Panc1 (cell line): ENCODE results near the gene USH1C. TPM values are rescaled to one million over a fixed set of nuclear protein-coding genes. Genes with fewer than 3 reads are reported as not detected.

Experiments used
- ATAC-seq: fragments of 200-7000 bp; cut with Tn5 transposase; 2 replicates; pipeline ENCODE4 v1.9.1; 2020; ENCODE audit warnings: mild to moderate bottlenecking, moderate library complexity
- BruUV-seq: library from RNA; stranded (reverse); fragments of 400-500 nt; replicated peaks from 2 replicates; lab custom pipeline; 2021; lab: Mats Ljungman, UMichigan
- CTCF ChIA-PET: fragments of 300-600 bp; sonication (Branson Sonifier 250); formaldehyde crosslinking; loops from one replicate; lab custom pipeline; 2022; ENCODE audit warnings: antibody characterized with exemption; lab: Charles Lee
- POLR2A ChIA-PET: fragments of 300-600 bp; sonication (Branson Sonifier 250); formaldehyde crosslinking; loops from one replicate; lab custom pipeline; 2022; ENCODE audit warnings: antibody characterized with exemption; lab: Charles Lee
- DNase-seq: peaks from one replicate; pipeline ENCODE4 v3.0.0-alpha.2; 2010; ENCODE audit warnings: low read depth, low spot score
- H3K27ac ChIP-seq: 2 replicates; pipeline ENCODE4 v1.5.1; 2011; ENCODE audit warnings: mild to moderate bottlenecking, low read length, inconsistent platforms
- H3K27me3 ChIP-seq: fragments of 200-500 bp; sonication (Bioruptor generic); 2 replicates; pipeline ENCODE4 v1.6.0; 2014; ENCODE audit warnings: low read length, inconsistent platforms; ENCODE audit not compliant: control insufficient read depth, insufficient read depth
- H3K36me3 ChIP-seq: fragments of 200-500 bp; sonication (Bioruptor generic); 2 replicates; pipeline ENCODE4 v1.5.1; 2014; ENCODE audit warnings: inconsistent platforms, mild to moderate bottlenecking, low read length, moderate library complexity; ENCODE audit not compliant: control insufficient read depth, insufficient read depth
- H3K4me1 ChIP-seq: 2 replicates; pipeline ENCODE4 v1.5.1; 2011; ENCODE audit warnings: inconsistent platforms, mild to moderate bottlenecking, low read length, moderate library complexity; ENCODE audit not compliant: control insufficient read depth, insufficient read depth
- H3K4me3 ChIP-seq, 2 experiments: 2 replicates each; pipeline ENCODE4 v1.5.1; 2011 to 2012; ENCODE audit warnings: low read depth in 2 of 2, low read length in 2 of 2, mild to moderate bottlenecking in 2 of 2, inconsistent platforms in 1 of 2, moderate library complexity in 1 of 2
- H3K9me3 ChIP-seq: fragments of 200-500 bp; sonication (Bioruptor generic); 2 replicates; pipeline ENCODE4 v1.5.1; 2014; ENCODE audit warnings: low read depth, mild to moderate bottlenecking, inconsistent platforms, low read length, moderate library complexity; ENCODE audit not compliant: control insufficient read depth, insufficient read depth
- POLR2AphosphoS5 ChIP-seq: IDR thresholded peaks from 2 replicates; pipeline ENCODE4 v1.6.1; 2012; ENCODE audit warnings: mild to moderate bottlenecking, low read depth, low read length, moderate library complexity
- SIN3A ChIP-seq: IDR thresholded peaks from 2 replicates; pipeline ENCODE4 v1.6.1; 2012; ENCODE audit warnings: low read depth, mild to moderate bottlenecking, low read length, moderate library complexity, borderline replicate concordance; ENCODE audit not compliant: insufficient read depth
- TCF7L2 ChIP-seq: IDR thresholded peaks from 2 replicates; pipeline ENCODE4 v1.6.1; 2011; ENCODE audit warnings: mild to moderate bottlenecking, low read depth, low read length, inconsistent platforms
- in situ Hi-C: cut with HindIII; loops from 2 replicates; pipeline ENCODE4 v1.10.0; 2016; ENCODE audit warnings: low sequenced_read_pairs, low pct_unique_long_range_greater_than_20kb
- intact Hi-C: fragments of 100-400 bp; cut with micrococcal nuclease; formaldehyde crosslinking; loops from one replicate; pipeline ENCODE4 v1.10.0; 2022; ENCODE audit not compliant: unreplicated experiment
- total RNA-seq: library from RNA; stranded (reverse); gene quantifications from one replicate; pipeline ENCODE4 v1.2.1, GENCODE V29; 2021; ENCODE audit not compliant: unreplicated experiment
- TF ChIP-seq, protein P1 (sequence below), 2 experiments: IDR thresholded peaks; 2 replicates each; pipeline ENCODE4 v1.6.1; 2011 to 2012; ENCODE audit warnings: low read depth in 2 of 2, control low read depth in 1 of 2, low read length in 1 of 2, mild to moderate bottlenecking in 1 of 2, moderate library complexity in 1 of 2; ENCODE audit not compliant: insufficient read depth in 1 of 2
- TF ChIP-seq, protein P2 (sequence below): fragments of 450-650 bp; IDR thresholded peaks from 2 replicates; pipeline ENCODE4 v1.5.1; 2017; ENCODE audit warnings: mild to moderate bottlenecking

USH1C gene
- total RNA-seq, 1 experiment from 2014 or later, result not detected

DNA sequence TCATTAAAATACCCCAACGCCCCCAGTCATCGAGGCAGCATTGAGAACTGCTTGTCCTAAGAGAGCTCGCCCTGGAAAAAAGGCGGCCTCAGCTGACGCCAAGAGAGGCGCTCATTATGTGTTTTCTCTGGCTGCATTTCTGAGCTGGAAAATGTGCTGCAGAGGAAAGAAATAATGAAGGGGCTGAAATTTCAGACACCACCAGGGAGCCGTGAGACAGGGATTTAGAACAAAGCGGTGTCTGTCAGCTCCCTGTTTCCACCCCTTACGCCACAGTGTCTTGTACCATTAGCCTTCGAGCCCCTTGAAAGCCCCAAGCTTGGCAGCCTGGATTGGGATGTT is 14.4 kb downstream of the USH1C start:
- in situ Hi-C loops (no loop called here), intact Hi-C loops (loop anchor here (2.0 kb wide), 1 partner anchor 145 kb away; no protein-coding TSS in a partner anchor)
- no peaks in the 10 kb centered on the region for H3K36me3 ChIP-seq
- DNase-seq (no peak), ATAC-seq (no peak)
- no peak overlapping the region for H3K4me3 ChIP-seq
- no peaks in the 10 kb centered on the region; the same call in 1 of the 2 replicates for H3K27me3 ChIP-seq
- no peak overlapping the region for H3K27ac ChIP-seq
- H3K9me3 ChIP-seq, result no peaks in the 10 kb centered on the region
- TF ChIP-seq TCF7L2, result no peak
- TF ChIP-seq SIN3A, result no peak
- TF ChIP-seq, protein P1, sequence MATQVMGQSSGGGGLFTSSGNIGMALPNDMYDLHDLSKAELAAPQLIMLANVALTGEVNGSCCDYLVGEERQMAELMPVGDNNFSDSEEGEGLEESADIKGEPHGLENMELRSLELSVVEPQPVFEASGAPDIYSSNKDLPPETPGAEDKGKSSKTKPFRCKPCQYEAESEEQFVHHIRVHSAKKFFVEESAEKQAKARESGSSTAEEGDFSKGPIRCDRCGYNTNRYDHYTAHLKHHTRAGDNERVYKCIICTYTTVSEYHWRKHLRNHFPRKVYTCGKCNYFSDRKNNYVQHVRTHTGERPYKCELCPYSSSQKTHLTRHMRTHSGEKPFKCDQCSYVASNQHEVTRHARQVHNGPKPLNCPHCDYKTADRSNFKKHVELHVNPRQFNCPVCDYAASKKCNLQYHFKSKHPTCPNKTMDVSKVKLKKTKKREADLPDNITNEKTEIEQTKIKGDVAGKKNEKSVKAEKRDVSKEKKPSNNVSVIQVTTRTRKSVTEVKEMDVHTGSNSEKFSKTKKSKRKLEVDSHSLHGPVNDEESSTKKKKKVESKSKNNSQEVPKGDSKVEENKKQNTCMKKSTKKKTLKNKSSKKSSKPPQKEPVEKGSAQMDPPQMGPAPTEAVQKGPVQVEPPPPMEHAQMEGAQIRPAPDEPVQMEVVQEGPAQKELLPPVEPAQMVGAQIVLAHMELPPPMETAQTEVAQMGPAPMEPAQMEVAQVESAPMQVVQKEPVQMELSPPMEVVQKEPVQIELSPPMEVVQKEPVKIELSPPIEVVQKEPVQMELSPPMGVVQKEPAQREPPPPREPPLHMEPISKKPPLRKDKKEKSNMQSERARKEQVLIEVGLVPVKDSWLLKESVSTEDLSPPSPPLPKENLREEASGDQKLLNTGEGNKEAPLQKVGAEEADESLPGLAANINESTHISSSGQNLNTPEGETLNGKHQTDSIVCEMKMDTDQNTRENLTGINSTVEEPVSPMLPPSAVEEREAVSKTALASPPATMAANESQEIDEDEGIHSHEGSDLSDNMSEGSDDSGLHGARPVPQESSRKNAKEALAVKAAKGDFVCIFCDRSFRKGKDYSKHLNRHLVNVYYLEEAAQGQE (IDR thresholded peaks at IDR 0.05; ENCODE audit: insufficient read depth in 1 of 2, low read depth in 2 of 2, low read length in 1 of 2), result no peak
- TF ChIP-seq, protein P2, sequence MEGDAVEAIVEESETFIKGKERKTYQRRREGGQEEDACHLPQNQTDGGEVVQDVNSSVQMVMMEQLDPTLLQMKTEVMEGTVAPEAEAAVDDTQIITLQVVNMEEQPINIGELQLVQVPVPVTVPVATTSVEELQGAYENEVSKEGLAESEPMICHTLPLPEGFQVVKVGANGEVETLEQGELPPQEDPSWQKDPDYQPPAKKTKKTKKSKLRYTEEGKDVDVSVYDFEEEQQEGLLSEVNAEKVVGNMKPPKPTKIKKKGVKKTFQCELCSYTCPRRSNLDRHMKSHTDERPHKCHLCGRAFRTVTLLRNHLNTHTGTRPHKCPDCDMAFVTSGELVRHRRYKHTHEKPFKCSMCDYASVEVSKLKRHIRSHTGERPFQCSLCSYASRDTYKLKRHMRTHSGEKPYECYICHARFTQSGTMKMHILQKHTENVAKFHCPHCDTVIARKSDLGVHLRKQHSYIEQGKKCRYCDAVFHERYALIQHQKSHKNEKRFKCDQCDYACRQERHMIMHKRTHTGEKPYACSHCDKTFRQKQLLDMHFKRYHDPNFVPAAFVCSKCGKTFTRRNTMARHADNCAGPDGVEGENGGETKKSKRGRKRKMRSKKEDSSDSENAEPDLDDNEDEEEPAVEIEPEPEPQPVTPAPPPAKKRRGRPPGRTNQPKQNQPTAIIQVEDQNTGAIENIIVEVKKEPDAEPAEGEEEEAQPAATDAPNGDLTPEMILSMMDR, result no peak
- TF ChIP-seq POLR2AphosphoS5, result no peak
- CTCF ChIA-PET, result no interaction called here
- no peaks in the 10 kb centered on the region for H3K4me1 ChIP-seq
- POLR2A ChIA-PET, result no interaction called here
- no TSS peak for BruUV-seq

DNA sequence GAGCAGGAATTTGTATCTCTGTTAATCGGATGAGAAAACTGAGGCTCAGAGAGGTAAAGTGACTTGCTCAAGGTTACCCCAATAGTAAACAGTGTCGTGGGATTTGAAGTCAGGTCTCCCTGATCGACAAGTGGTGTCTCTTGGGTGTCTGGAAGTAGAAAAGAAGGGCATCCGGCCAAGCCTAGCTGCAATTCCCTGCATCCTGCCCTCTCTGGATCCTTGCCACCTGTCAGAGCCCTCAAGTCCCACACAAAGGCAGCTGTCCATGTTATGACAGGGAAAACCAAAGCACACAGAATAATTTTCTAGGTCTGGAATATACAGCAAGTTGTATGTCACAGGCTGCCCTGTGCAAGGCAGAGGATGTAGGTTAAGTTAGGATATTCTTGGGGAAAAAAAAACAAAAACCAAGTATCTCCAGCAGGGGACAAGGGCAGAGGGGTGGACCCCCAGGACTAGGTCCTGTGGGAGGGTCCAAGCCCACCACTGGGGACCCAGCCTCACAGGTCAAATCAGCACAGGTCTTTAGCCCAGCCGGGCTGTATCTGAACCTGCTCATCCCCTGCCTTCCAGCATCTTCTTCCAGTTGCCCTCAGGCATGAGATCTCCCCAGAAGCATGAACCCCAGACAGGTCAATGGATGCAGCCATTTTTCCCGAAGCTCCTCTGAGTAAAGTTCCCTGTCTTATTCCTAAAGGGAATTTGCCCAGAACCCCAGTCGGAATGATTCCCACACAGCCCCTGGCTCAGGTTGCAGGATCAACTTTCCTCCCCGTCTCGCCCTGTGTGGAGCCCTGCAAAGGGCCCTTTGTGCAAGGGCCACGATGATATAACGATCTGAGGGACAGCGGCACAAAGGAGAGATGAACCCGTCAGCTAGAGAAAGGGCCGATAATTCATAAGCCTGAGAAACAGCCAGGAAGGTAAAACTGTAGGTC is 15.0 kb downstream of the USH1C start:
- no peaks in the 10 kb centered on the region for H3K4me1 ChIP-seq
- ChIA-PET POLR2A (no interaction called here), CTCF (no interaction called here)
- H3K27me3 ChIP-seq, result no peaks in the 10 kb centered on the region; the same call in 1 of the 2 replicates
- TF ChIP-seq, protein P1 (IDR thresholded peaks at IDR 0.05; ENCODE audit: insufficient read depth in 1 of 2, low read depth in 2 of 2, low read length in 1 of 2), result no peak
- no peak for TF ChIP-seq TCF7L2
- TF ChIP-seq, protein P2, result no peak
- TF ChIP-seq SIN3A, result no peak
- TF ChIP-seq POLR2AphosphoS5, result no peak
- H3K4me3 ChIP-seq, result no peak overlapping the region
- H3K36me3 ChIP-seq, result no peaks in the 10 kb centered on the region
- no TSS peak for BruUV-seq
- H3K9me3 ChIP-seq, result no peaks in the 10 kb centered on the region
- intact Hi-C loops, result loop anchor here (2.0 kb wide), 1 partner anchor 144 kb away; no protein-coding TSS in a partner anchor
- DNase-seq (no peak), ATAC-seq (no peak)
- no peak overlapping the region for H3K27ac ChIP-seq
- in situ Hi-C loops, result no loop called here
